Endothelial cell of umbilical vein (primary cell): ENCODE results near the gene B3GNT8. TPM values are rescaled to one million over a fixed set of nuclear protein-coding genes. Genes with fewer than 3 reads are reported as not detected.

Source experiments
- BruUV-seq: library from RNA; stranded (reverse); fragments of 400-500 nt; replicated peaks from 2 replicates; lab custom pipeline; 2021; lab: Mats Ljungman, UMichigan
- CTCF ChIA-PET: fragments of 300-600, 350-600 bp; sonication (Branson Sonifier 250); formaldehyde crosslinking; loops from one replicate; lab custom pipeline; 2021; ENCODE audit warnings: antibody characterized with exemption, inconsistent platforms; lab: Charles Lee
- POLR2A ChIA-PET: fragments of 300-600, 350-600 bp; sonication (Branson Sonifier 250); formaldehyde crosslinking; loops from one replicate; lab custom pipeline; 2021; ENCODE audit warnings: antibody characterized with exemption, inconsistent platforms; lab: Charles Lee
- DNase-seq: peaks from one replicate; pipeline ENCODE4 v3.0.0-alpha.2; 2011; ENCODE audit warnings: low read depth, low spot score
- FAIRE-seq: peaks from 2 replicates; lab custom pipeline; 2011; peaks lifted over from hg19 to GRCh38; lab: Jason Lieb, UNC
- H2AFZ ChIP-seq: 2 replicates; pipeline ENCODE4 v1.6.0; 2012; ENCODE audit warnings: low read depth, low read length, control low read depth, inconsistent platforms
- H3K27ac ChIP-seq: 2 replicates; pipeline ENCODE4 v1.5.1; 2011; ENCODE audit warnings: low read depth, mild to moderate bottlenecking, control low read depth, low read length, moderate library complexity; ENCODE audit not compliant: insufficient read depth
- H3K27me3 ChIP-seq, 2 experiments: 2 replicates each; pipeline versions ENCODE4 v1.6.0 to v1.6.1; 2011; ENCODE audit warnings: low read length in 2 of 2, mixed read lengths in 1 of 2; ENCODE audit not compliant: control insufficient read depth in 2 of 2, insufficient read depth in 2 of 2
- H3K36me3 ChIP-seq, 2 experiments: 2 replicates in 1 of 2; 3 replicates in 1 of 2; pipeline ENCODE4 v1.5.1; 2011; ENCODE audit warnings: low read length in 2 of 2, mild to moderate bottlenecking in 1 of 2, moderate library complexity in 1 of 2; ENCODE audit not compliant: control insufficient read depth in 2 of 2, insufficient read depth in 2 of 2; ENCODE audit errors: extremely low read depth in 1 of 2
- H3K4me1 ChIP-seq: 3 replicates; pipeline ENCODE4 v1.5.1; 2011; ENCODE audit warnings: mild to moderate bottlenecking, low read length; ENCODE audit not compliant: control insufficient read depth, insufficient read depth; ENCODE audit errors: extremely low read depth
- H3K4me2 ChIP-seq: 2 replicates; pipeline ENCODE4 v1.6.1; 2011; ENCODE audit warnings: low read length, control low read depth, mixed read lengths; ENCODE audit not compliant: insufficient read depth
- H3K4me3 ChIP-seq, 3 experiments: fragments of 200-600 bp in 1 of 3; sonication (generic), shearing (Covaris generic) in 1 of 3; replicated peaks in 1 of 3; 2 replicates each; pipeline ENCODE4 v1.5.1; 2011 to 2016; ENCODE audit warnings: control low read depth in 3 of 3, low read length in 3 of 3, mild to moderate bottlenecking in 2 of 3, inconsistent platforms in 1 of 3, low read depth in 1 of 3, moderate library complexity in 1 of 3; ENCODE audit not compliant: insufficient read depth in 1 of 3
- H3K79me2 ChIP-seq: 2 replicates; pipeline ENCODE4 v1.6.0; 2012; ENCODE audit warnings: low read length, inconsistent platforms; ENCODE audit not compliant: control insufficient read depth, insufficient read depth
- H3K9ac ChIP-seq: replicated peaks from 2 replicates; pipeline ENCODE3; 2011; ENCODE audit warnings: low read length, control low read depth; ENCODE audit not compliant: insufficient read depth; ENCODE audit errors: extremely low read depth
- H3K9me1 ChIP-seq: replicated peaks from 3 replicates; pipeline ENCODE4 v1.6.0; 2011; ENCODE audit warnings: mild to moderate bottlenecking, low read length; ENCODE audit not compliant: control insufficient read depth, insufficient read depth; ENCODE audit errors: extremely low read depth
- H3K9me3 ChIP-seq: replicated peaks from 2 replicates; pipeline ENCODE4 v1.5.1; 2012; ENCODE audit warnings: low read length, inconsistent platforms; ENCODE audit not compliant: control insufficient read depth, insufficient read depth
- H4K20me1 ChIP-seq: replicated peaks from 2 replicates; pipeline ENCODE3; 2011; ENCODE audit warnings: mild to moderate bottlenecking, low read length; ENCODE audit not compliant: control insufficient read depth, insufficient read depth; ENCODE audit errors: extremely low read depth
- CTCF ChIP-seq, 2 donors: IDR thresholded peaks; 1 replicate in 1 of 2; 2 replicates in 1 of 2; pipeline ENCODE4 v1.5.1; 2011; ENCODE audit warnings: low read length in 2 of 2, mild to moderate bottlenecking in 2 of 2, moderate library complexity in 2 of 2, control low read depth in 1 of 2, inconsistent platforms in 1 of 2, low read depth in 1 of 2; ENCODE audit not compliant: insufficient read depth in 1 of 2; ENCODE audit errors: extremely low read depth in 1 of 2
- EZH2 ChIP-seq: IDR thresholded peaks from 2 replicates; pipeline ENCODE4 v1.6.1; 2012; ENCODE audit warnings: borderline replicate concordance, low read depth, mild to moderate bottlenecking, moderate library complexity, low read length, inconsistent platforms; ENCODE audit not compliant: severe bottlenecking
- FOS ChIP-seq: IDR thresholded peaks from 2 replicates; pipeline ENCODE4 v1.6.1; 2011; ENCODE audit warnings: mild to moderate bottlenecking, low read length, moderate library complexity, borderline replicate concordance; ENCODE audit not compliant: insufficient read depth
- GATA2 ChIP-seq: IDR thresholded peaks from 2 replicates; pipeline ENCODE4 v1.7.0; 2011; ENCODE audit warnings: low read depth, mild to moderate bottlenecking, moderate library complexity, mixed read lengths, low read length; ENCODE audit not compliant: insufficient read length, insufficient read depth
- JUN ChIP-seq: IDR thresholded peaks from 2 replicates; pipeline ENCODE4 v1.6.1; 2011; ENCODE audit warnings: borderline replicate concordance, low read depth; ENCODE audit not compliant: insufficient read length, insufficient read depth
- MAX ChIP-seq: IDR thresholded peaks from 2 replicates; pipeline ENCODE4 v1.6.1; 2011; ENCODE audit not compliant: insufficient read depth, insufficient read length
- MYC ChIP-seq: IDR thresholded peaks from one replicate; pipeline ENCODE4 v1.6.1; 2011; ENCODE audit warnings: mild to moderate bottlenecking, low read depth, low read length
- POLR2A ChIP-seq: IDR thresholded peaks from 2 replicates; pipeline ENCODE4 v1.6.1; 2012; ENCODE audit warnings: low read depth, mild to moderate bottlenecking, control low read depth, low read length
- POLR2AphosphoS5 ChIP-seq: IDR thresholded peaks from 2 replicates; pipeline ENCODE4 v1.6.1; 2012; ENCODE audit warnings: low read depth, mild to moderate bottlenecking, control low read depth, low read length, moderate library complexity; ENCODE audit not compliant: insufficient read depth
- dilution Hi-C: fragments of 300-500 bp; cut with MboI; formaldehyde crosslinking; loops from one replicate; pipeline ENCODE4 v1.15.0; 2019; ENCODE audit warnings: low sequenced_read_pairs; ENCODE audit not compliant: extremely low pct_ligation_motif_present
- intact Hi-C: fragments of 100-400 bp; cut with micrococcal nuclease; formaldehyde crosslinking; loops from one replicate; pipeline ENCODE4 v1.10.0; 2022
- polyA plus RNA-seq, 4 experiments: library from polyadenylated mRNA; depleted of rRNA in 3 of 4; stranded (reverse) in 3 of 4; unstranded in 1 of 4; fragments of >200 nt; gene quantifications; 2 replicates each; pipeline versions ENCODE4 v1.2.1 to v1.2.3, GENCODE V29; 2011 to 2012; ENCODE audit warnings: missing spikeins in 1 of 4
- total RNA-seq: library from RNA; stranded (reverse); gene quantifications from 2 replicates; pipeline ENCODE4 v1.2.3, GENCODE V29; 2021

The B3GNT8 gene
- total and polyA plus RNA-seq, 2 donors (not counting 3 experiments of a cell fraction or from before 2014, with no cell fraction given): 3.6 to 7.6 TPM

- no peak overlapping the region for H3K4me3 ChIP-seq
- H2AFZ ChIP-seq: no peak overlapping the region
- no peak overlapping the region for H3K9ac ChIP-seq
- H3K79me2 ChIP-seq: peaks cover 6% of the 10 kb centered on the region
- DNase-seq (no peak), FAIRE-seq (no peak)
- no peaks in the 10 kb centered on the region for H3K9me3 ChIP-seq
- ChIA-PET CTCF (no interaction called here), POLR2A (no interaction called here)
- H3K4me2 ChIP-seq: no peak overlapping the region
- intact Hi-C loops (no loop called here), dilution Hi-C loops (no loop called here)
- no peaks in the 10 kb centered on the region for H3K27me3 ChIP-seq
- H3K36me3 ChIP-seq: peaks cover 0 to 2% of the 10 kb centered on the region in 2 experiments
- BruUV-seq: no TSS peak
- H3K9me1 ChIP-seq: no peaks in the 10 kb centered on the region
- peaks cover 46% of the 10 kb centered on the region for H3K4me1 ChIP-seq
- no peaks in the 10 kb centered on the region for H4K20me1 ChIP-seq
- TF ChIP-seq CTCF (IDR thresholded peaks at IDR 0.05; ENCODE audit: extremely low read depth in 1 of 2, insufficient read depth in 1 of 2, low read depth in 1 of 2, low read length in 2 of 2) (no peak), GATA2 (no peak), POLR2A (no peak), JUN (no peak), MAX (no peak), POLR2AphosphoS5 (no peak), MYC (no peak), FOS (no peak), EZH2 (no peak)
- no peak overlapping the region for H3K27ac ChIP-seq
Measured at GRCh38 chr19:41403181-41403970, 23.8 kb downstream of the B3GNT8 start.
